Stimulated activated naive CD8-positive, alpha-beta T cell treated with anti-CD3 and anti-CD28 coated beads, Interleukin-15, Interleukin-2, amounts not matched to agents 100 ng/mL and 50 ng/mL, for 24 hours (primary cell): ENCODE results near the gene PSMD2.
"Not testable (repeated sequence)": the region's sequence is repeated elsewhere in the genome, so short reads cannot be mapped to it uniquely, and the experiment has no call there.

Experiments
- H3K27ac Mint-ChIP-seq: one replicate; pipeline ENCODE4 v1.8.0; 2021; ENCODE audit warnings: mild to moderate bottlenecking, mixed read lengths
- H3K27me3 Mint-ChIP-seq: one replicate; pipeline ENCODE4 v1.8.0; 2021; ENCODE audit warnings: mixed read lengths
- H3K36me3 Mint-ChIP-seq: one replicate; pipeline ENCODE4 v1.8.0; 2021; ENCODE audit warnings: low read depth, mixed read lengths
- H3K4me1 Mint-ChIP-seq: one replicate; pipeline ENCODE4 v1.8.0; 2021; ENCODE audit warnings: low read depth, mixed read lengths
- H3K4me3 Mint-ChIP-seq: one replicate; pipeline ENCODE4 v1.8.0; 2021; ENCODE audit warnings: mild to moderate bottlenecking, mixed read lengths
- H3K9me3 Mint-ChIP-seq: one replicate; pipeline ENCODE4 v1.8.0; 2021; ENCODE audit warnings: mixed read lengths

The PSMD2 gene

GRCh38 chr3:184336547-184337398, 37.7 kb downstream of the PSMD2 start:
- Mint-ChIP-seq H3K9me3 (no peaks in the 10 kb centered on the region), H3K27me3 (no peaks in the 10 kb centered on the region), H3K4me3 (peak overlapping the region; percentile 88), H3K4me1 (peaks cover 57% of the 10 kb centered on the region), H3K36me3 (peaks cover 36% of the 10 kb centered on the region), H3K27ac (peak overlapping the region; percentile 81)

- peak within 1 kb of the TSS; percentile 88 for H3K4me3 Mint-ChIP-seq
- H3K27ac Mint-ChIP-seq, result peak within 1 kb of the TSS; percentile 81
- no peaks in the 10 kb centered on the region for H3K27me3 Mint-ChIP-seq
- peaks cover 52% of the 10 kb centered on the region for H3K4me1 Mint-ChIP-seq
- no peaks in the 10 kb centered on the region for H3K9me3 Mint-ChIP-seq
- peaks cover 30% of the 10 kb centered on the region for H3K36me3 Mint-ChIP-seq
Observed at GRCh38 chr3:184337399-184337714, 38.3 kb downstream of the PSMD2 start, which contains the start of gene FAM131A. FAM131A (plus strand) TSS chr3:184337600; CDS start chr3:184337631, 31 bp downstream.

GRCh38 chr3:184337981-184338380, 38.9 kb downstream of the PSMD2 start:
- peaks cover 45% of the 10 kb centered on the region for H3K4me1 Mint-ChIP-seq
- H3K27me3 Mint-ChIP-seq, result no peaks in the 10 kb centered on the region
- no peak overlapping the region for H3K4me3 Mint-ChIP-seq
- H3K27ac Mint-ChIP-seq, result no peak overlapping the region
- H3K9me3 Mint-ChIP-seq, result no peaks in the 10 kb centered on the region
- H3K36me3 Mint-ChIP-seq, result peaks cover 24% of the 10 kb centered on the region

DNA sequence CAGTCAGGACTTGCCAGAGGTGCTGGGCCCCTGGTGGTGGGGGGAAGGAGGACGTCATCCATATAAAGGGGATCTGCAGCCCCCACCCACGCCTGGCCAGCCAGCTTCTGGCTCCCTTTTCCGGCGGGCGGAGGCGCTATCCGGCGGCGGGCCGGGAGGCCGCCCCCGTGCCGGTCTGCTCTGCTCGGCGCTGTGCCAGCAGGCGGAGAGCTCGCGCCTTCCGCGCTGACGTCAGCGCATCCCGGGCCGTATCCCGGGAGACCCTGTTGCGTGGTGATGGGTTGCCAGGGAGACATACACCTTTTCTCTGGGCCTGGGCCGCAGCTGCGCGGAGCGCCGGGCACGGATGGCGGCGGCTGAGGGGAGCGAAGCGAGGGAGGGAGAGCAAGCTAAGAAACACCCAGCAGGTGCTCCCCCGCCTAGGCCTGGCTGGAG, 39.5 kb downstream of the PSMD2 start:
- Mint-ChIP-seq H3K27me3 (no peaks in the 10 kb centered on the region), H3K4me3 (no peak overlapping the region), H3K36me3 (peaks cover 18% of the 10 kb centered on the region), H3K4me1 (peaks cover 40% of the 10 kb centered on the region), H3K9me3 (no peaks in the 10 kb centered on the region), H3K27ac (no peak overlapping the region)

GRCh38 chr3:184339001-184339400, 40.0 kb downstream of the PSMD2 start:
- Mint-ChIP-seq H3K27me3 (no peaks in the 10 kb centered on the region), H3K27ac (no peak overlapping the region), H3K36me3 (peaks cover 14% of the 10 kb centered on the region), H3K9me3 (no peaks in the 10 kb centered on the region), H3K4me3 (no peak overlapping the region), H3K4me1 (peaks cover 35% of the 10 kb centered on the region)

- not testable (repeated sequence) for H3K4me3 Mint-ChIP-seq, H3K36me3 Mint-ChIP-seq
Observed at GRCh38 chr3:184339451-184340135, 40.6 kb downstream of the PSMD2 start.

DNA sequence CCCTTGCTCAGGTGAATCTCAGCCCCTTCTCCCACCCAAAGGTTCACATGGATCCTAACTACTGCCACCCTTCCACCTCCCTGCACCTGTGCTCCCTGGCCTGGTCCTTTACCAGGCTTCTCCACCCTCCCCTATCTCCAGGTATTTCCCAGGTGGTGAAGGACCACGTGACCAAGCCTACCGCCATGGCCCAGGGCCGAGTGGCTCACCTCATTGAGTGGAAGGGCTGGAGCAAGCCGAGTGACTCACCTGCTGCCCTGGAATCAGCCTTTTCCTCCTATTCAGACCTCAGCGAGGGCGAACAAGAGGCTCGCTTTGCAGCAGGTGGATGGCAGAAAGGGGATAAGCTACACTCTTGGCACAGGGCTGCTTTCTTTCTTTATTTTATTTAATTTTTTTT, 42.9 kb downstream of the PSMD2 start:
- Mint-ChIP-seq H3K36me3 (peaks cover 3% of the 10 kb centered on the region), H3K4me3 (no peak overlapping the region), H3K27me3 (no peaks in the 10 kb centered on the region), H3K27ac (no peak overlapping the region), H3K4me1 (peaks cover 12% of the 10 kb centered on the region), H3K9me3 (no peaks in the 10 kb centered on the region)

More at GRCh38 chr3:184339451-184340135, 40.6 kb downstream of the PSMD2 start:
- H3K27me3 Mint-ChIP-seq, H3K9me3 Mint-ChIP-seq, H3K27ac Mint-ChIP-seq: not testable (repeated sequence)
- H3K4me1 Mint-ChIP-seq, result peaks cover 29% of the 10 kb centered on the region

- Mint-ChIP-seq H3K27me3 (no peaks in the 10 kb centered on the region), H3K9me3 (no peaks in the 10 kb centered on the region), H3K4me1 (no peaks in the 10 kb centered on the region), H3K4me3 (no peak overlapping the region), H3K36me3 (peaks cover 3% of the 10 kb centered on the region), H3K27ac (no peak overlapping the region)
Observed at GRCh38 chr3:184343200-184343876, 44.3 kb downstream of the PSMD2 start.

DNA sequence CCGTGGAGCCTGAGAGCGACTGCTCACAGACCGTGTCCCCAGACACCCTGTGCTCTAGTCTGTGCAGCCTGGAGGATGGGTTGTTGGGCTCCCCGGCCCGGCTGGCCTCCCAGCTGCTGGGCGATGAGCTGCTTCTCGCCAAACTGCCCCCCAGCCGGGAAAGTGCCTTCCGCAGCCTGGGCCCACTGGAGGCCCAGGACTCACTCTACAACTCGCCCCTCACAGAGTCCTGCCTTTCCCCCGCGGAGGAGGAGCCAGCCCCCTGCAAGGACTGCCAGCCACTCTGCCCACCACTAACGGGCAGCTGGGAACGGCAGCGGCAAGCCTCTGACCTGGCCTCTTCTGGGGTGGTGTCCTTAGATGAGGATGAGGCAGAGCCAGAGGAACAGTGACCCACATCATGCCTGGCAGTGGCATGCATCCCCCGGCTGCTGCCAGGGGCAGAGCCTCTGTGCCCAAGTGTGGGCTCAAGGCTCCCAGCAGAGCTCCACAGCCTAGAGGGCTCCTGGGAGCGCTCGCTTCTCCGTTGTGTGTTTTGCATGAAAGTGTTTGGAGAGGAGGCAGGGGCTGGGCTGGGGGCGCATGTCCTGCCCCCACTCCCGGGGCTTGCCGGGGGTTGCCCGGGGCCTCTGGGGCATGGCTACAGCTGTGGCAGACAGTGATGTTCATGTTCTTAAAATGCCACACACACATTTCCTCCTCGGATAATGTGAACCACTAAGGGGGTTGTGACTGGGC, 45.7 kb downstream of the PSMD2 start:
- Mint-ChIP-seq H3K36me3 (peaks cover 3% of the 10 kb centered on the region), H3K27me3 (no peaks in the 10 kb centered on the region), H3K27ac (no peak overlapping the region), H3K4me1 (no peaks in the 10 kb centered on the region), H3K9me3 (no peaks in the 10 kb centered on the region), H3K4me3 (no peak overlapping the region)

- no peaks in the 10 kb centered on the region for H3K27me3 Mint-ChIP-seq
- H3K36me3 Mint-ChIP-seq, result peaks cover 3% of the 10 kb centered on the region
- no peaks in the 10 kb centered on the region for H3K4me1 Mint-ChIP-seq
- no peak overlapping the region for H3K27ac Mint-ChIP-seq
- no peak overlapping the region for H3K4me3 Mint-ChIP-seq
- no peaks in the 10 kb centered on the region for H3K9me3 Mint-ChIP-seq
Observed at GRCh38 chr3:184345317-184346144, 46.5 kb downstream of the PSMD2 start.

DNA sequence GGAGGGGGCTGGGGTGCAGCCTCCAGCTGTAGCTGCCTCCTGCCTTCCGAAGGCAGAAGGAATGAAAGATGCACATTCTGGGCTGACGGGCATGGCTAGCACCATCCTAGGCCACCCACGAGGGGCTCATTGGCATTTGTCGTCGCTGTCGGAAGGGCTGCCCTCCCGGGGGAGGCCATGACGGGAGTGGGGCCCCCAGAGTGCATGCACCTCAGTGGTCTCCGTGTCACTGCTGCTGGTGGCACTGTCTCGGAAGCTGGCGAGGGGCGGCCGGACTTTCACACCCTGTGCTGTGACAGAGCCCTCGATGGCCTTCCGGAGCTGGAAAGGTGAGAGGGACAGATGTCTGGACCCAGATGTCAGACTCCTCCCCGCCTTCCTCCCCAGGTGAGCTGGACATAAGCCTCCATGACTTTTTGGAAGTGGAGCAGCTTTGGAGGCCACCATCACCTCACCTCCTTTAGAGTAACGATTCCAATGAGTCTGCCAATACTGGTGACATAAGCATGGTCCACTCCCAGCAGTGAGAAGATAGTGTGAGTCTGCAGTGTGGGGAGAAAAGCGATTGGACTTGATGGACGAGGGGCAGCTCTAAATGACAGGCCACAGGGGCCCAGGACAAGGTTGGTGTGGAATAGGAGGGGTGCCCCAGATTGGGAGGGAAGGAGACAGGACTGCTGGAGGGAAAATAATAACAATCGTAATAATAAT, 47.6 kb downstream of the PSMD2 start:
- peaks cover 3% of the 10 kb centered on the region for H3K36me3 Mint-ChIP-seq
- no peaks in the 10 kb centered on the region for H3K27me3 Mint-ChIP-seq
- no peaks in the 10 kb centered on the region for H3K9me3 Mint-ChIP-seq
- no peak overlapping the region for H3K4me3 Mint-ChIP-seq
- H3K27ac Mint-ChIP-seq, result no peak overlapping the region
- no peaks in the 10 kb centered on the region for H3K4me1 Mint-ChIP-seq

DNA sequence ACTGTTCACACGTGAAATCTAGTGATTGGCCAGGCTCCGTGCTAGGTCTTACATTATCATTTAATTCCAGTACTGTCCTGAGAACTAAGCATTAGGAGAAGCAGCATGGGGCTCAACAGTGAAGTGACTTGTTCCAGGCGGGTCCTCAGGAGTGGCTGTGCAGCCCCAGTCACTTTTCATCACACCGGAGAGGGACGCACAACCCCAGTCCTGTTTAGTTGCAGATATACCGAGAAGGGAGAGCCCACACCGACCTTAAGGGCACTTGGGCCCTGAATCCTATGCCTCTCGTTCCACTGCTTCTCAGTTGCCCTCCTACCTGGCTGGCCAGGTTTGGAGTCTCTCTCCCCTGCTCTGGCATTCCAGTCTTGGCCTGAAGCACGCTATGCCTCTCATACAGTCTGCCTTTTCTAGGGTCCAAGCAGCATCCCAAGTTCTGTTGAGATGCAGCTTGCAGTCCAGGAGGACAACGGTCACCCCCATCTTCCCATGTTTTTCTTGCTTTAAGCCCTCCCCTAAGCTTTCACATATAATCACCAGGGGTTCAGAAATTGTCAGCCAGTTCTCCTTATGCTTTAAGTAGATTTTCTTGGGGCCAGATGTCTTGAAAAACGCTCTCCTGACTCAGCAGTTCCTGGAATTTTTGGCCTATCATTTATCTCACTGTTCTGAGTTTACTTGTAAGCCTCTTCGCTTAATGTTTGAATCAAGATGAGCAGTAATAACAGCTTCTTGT, 48.4 kb downstream of the PSMD2 start:
- Mint-ChIP-seq H3K36me3 (peaks cover 3% of the 10 kb centered on the region), H3K9me3 (no peaks in the 10 kb centered on the region), H3K27me3 (no peaks in the 10 kb centered on the region), H3K4me1 (no peaks in the 10 kb centered on the region), H3K27ac (no peak overlapping the region), H3K4me3 (no peak overlapping the region)

DNA sequence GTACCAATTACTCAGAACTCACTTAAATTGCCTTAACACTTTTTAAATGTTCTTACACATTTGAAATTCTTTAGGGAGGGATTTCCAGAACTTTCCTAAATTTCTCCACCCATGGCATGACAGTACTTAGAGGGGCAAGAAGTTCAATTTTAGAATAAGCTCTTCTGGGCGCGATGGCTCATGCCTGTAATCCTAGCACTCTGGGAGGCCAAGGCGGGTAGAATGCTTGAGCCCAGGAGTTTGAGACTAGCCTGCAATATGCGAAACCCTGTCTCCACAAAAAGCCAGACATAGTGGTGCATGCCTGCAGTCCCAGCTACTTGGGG, 49.0 kb downstream of the PSMD2 start:
- no peaks in the 10 kb centered on the region for H3K9me3 Mint-ChIP-seq
- H3K4me1 Mint-ChIP-seq, result no peaks in the 10 kb centered on the region
- no peak overlapping the region for H3K27ac Mint-ChIP-seq
- H3K4me3 Mint-ChIP-seq, result no peak overlapping the region
- H3K36me3 Mint-ChIP-seq, result peaks cover 3% of the 10 kb centered on the region
- no peaks in the 10 kb centered on the region for H3K27me3 Mint-ChIP-seq
